Stomach (tissue), 9 donors: ENCODE data around the gene FBXO7. TPM values are rescaled to one million over a fixed set of nuclear protein-coding genes. Genes with fewer than 3 reads are reported as not detected.

Experiments used
- DNase-seq, 2 donors: peaks; one replicate each; pipeline versions ENCODE4 v3.0.0 to v3.0.0-alpha.2; 2013 to 2019
- H3K27ac ChIP-seq, 5 donors: fragments of 200-600 bp in 4 of 5; sonication (generic) in 4 of 5; one replicate each; pipeline ENCODE4 v1.5.1; 2013 to 2019; ENCODE audit warnings: mild to moderate bottlenecking in 1 of 5, moderate library complexity in 1 of 5
- H3K27me3 ChIP-seq, 3 donors: fragments of 200-600 bp; sonication (generic); one replicate each; pipeline ENCODE4 v1.5.1; 2017 to 2019; ENCODE audit warnings: mixed run types in 1 of 3
- H3K36me3 ChIP-seq, 4 donors: fragments of 200-600 bp; sonication (generic); 1 replicate in 3 of 4; 2 replicates in 1 of 4; pipeline ENCODE4 v1.5.1; 2016 to 2019
- H3K4me1 ChIP-seq, 4 donors: fragments of 200-600 bp; sonication (generic); one replicate each; pipeline ENCODE4 v1.5.1; 2016 to 2019
- H3K4me3 ChIP-seq, 4 donors: fragments of 200-600 bp; sonication (generic) in 3 of 4; one replicate each; pipeline ENCODE4 v1.5.1; 2016 to 2019; ENCODE audit warnings: mild to moderate bottlenecking in 1 of 4
- H3K9me3 ChIP-seq, 4 donors: fragments of 200-600 bp; sonication (generic); one replicate each; pipeline ENCODE4 v1.5.1; 2016 to 2019
- EP300 ChIP-seq: sonication (generic); formaldehyde crosslinking; IDR thresholded peaks from one replicate; pipeline ENCODE4 v1.6.1; 2017; ENCODE audit warnings: antibody characterized with exemption
- POLR2A ChIP-seq, 4 donors: fragments of 450-650 bp; IDR thresholded peaks; one replicate each; pipeline ENCODE4 v1.6.1; 2016; ENCODE audit warnings: antibody characterized with exemption in 4 of 4, control low read depth in 2 of 4, mild to moderate bottlenecking in 1 of 4, moderate library complexity in 1 of 4
- POLR2AphosphoS5 ChIP-seq, 3 donors: sonication (generic); formaldehyde crosslinking; IDR thresholded peaks; one replicate each; pipeline ENCODE4 v1.6.1; 2016; ENCODE audit warnings: antibody characterized with exemption in 3 of 3
- WGBS, 5 donors: extraction: QIAGEN DNeasy Blood & Tissue Kit in 3 of 5; methylation state at CpG; one replicate each; pipeline versions ENCODE4 v1.1.5 to v1.1.7; 2013 to 2018; 5-methylcytosine and 5-hydroxymethylcytosine counted together
- intact Hi-C: fragments of 100-400 bp; cut with DNase I; formaldehyde crosslinking; loops from one replicate; pipeline ENCODE4 v1.15.1; 2023; ENCODE audit warnings: low total_unique reads
- polyA plus RNA-seq, 3 donors: library from polyadenylated mRNA; stranded (reverse); fragments of 200-250 nt; gene quantifications; one replicate each; pipeline ENCODE4 v1.2.3, GENCODE V29; 2013
- total RNA-seq, 5 donors: library from RNA; depleted of rRNA; stranded (reverse); fragments of >200 nt; gene quantifications; one replicate each; pipeline versions ENCODE4 v1.1.0 to v1.2.3, GENCODE V29; 2014 to 2016
- TF ChIP-seq, protein P1 (sequence below), 7 experiments: fragments of 450-650 bp in 4 of 7; fragments of 200-600 bp in 3 of 7; sonication (generic) in 3 of 7; IDR thresholded peaks; one replicate each; pipeline ENCODE4 v1.5.1; 2016 to 2019; ENCODE audit warnings: antibody characterized with exemption in 7 of 7, control low read depth in 2 of 7, mild to moderate bottlenecking in 1 of 7
- donor health status: healthy with polysubstance abuse.
- donor health status: Bipolar disorder and iron deficiency.
- donor health status: healthy.

The FBXO7 gene
- total and polyA plus RNA-seq, 8 donors = 44.9 to 132 (median 65.9) TPM

DNA sequence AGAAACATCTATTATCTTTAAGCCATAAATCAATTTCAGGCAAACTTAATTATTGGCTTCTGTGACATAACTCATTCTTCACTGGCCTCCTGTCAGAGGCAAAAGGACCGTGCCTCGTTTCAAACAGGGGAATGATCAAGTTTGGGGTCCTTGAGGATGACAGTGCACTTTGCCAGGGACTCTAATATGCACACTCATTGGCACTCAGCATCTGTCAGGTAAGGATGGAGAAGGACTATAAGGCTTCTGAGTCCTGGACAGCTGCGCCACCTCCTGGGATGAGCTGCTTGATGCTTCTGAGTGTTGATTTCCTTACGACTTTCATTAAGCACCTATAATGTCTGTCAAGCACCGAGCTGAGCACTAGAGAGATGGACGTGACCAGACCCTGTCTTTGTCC lies 30.5 kb upstream of the FBXO7 start:
- peak in 1 of 2 donors; percentile 15 for DNase-seq
- WGBS, 5 donors = 38 to 54% (median 49%) methylated on average over 6 of the region's 6 CpGs
- peaks cover 0 to 52% (median 6%) of the 10 kb centered on the region in 3 donors for H3K27me3 ChIP-seq
- H3K4me1 ChIP-seq = no peaks in the 10 kb centered on the region
- intact Hi-C loops = no loop called here
- no peaks in the 10 kb centered on the region for H3K9me3 ChIP-seq
- no peak for TF ChIP-seq POLR2A (IDR thresholded peaks at IDR 0.05)
- TF ChIP-seq POLR2AphosphoS5 (IDR thresholded peaks at IDR 0.05) = no peak
- TF ChIP-seq EP300 = no peak
- TF ChIP-seq, protein P1, sequence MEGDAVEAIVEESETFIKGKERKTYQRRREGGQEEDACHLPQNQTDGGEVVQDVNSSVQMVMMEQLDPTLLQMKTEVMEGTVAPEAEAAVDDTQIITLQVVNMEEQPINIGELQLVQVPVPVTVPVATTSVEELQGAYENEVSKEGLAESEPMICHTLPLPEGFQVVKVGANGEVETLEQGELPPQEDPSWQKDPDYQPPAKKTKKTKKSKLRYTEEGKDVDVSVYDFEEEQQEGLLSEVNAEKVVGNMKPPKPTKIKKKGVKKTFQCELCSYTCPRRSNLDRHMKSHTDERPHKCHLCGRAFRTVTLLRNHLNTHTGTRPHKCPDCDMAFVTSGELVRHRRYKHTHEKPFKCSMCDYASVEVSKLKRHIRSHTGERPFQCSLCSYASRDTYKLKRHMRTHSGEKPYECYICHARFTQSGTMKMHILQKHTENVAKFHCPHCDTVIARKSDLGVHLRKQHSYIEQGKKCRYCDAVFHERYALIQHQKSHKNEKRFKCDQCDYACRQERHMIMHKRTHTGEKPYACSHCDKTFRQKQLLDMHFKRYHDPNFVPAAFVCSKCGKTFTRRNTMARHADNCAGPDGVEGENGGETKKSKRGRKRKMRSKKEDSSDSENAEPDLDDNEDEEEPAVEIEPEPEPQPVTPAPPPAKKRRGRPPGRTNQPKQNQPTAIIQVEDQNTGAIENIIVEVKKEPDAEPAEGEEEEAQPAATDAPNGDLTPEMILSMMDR (IDR thresholded peaks at IDR 0.05) = no peak
- H3K27ac ChIP-seq = no peak overlapping the region
- H3K36me3 ChIP-seq = no peaks in the 10 kb centered on the region
- no peak overlapping the region for H3K4me3 ChIP-seq

DNA sequence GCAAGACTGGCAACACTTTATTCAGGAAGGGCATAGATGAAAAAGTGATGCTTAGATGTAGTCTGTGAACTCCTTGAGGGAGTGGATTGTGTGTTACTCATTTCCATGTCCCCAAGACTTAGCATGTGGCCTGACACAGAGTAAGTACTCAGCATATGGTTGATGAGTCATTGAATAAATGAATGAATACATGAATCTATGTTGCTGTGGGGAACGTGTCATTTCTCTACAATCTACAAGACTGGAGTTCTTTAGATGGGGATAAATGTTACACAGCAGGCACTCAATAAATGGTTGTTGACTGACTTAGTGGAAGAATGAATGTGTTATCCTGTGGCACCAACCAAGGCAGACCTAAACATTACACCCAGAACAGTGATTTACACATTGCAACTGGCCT lies 28.3 kb upstream of the FBXO7 start:
- no peak for TF ChIP-seq POLR2A (IDR thresholded peaks at IDR 0.05)
- no peak for TF ChIP-seq POLR2AphosphoS5 (IDR thresholded peaks at IDR 0.05)
- TF ChIP-seq, protein P1 (IDR thresholded peaks at IDR 0.05) = no peak
- TF ChIP-seq EP300 = no peak
- Histone ChIP-seq H3K36me3 (no peaks in the 10 kb centered on the region), H3K27me3 (peaks cover 0 to 51% (median 6%) of the 10 kb centered on the region in 3 donors), H3K9me3 (no peaks in the 10 kb centered on the region), H3K4me3 (no peak overlapping the region), H3K27ac (no peak overlapping the region), H3K4me1 (no peaks in the 10 kb centered on the region)
- intact Hi-C loops = no loop called here
- 23 to 57% (median 47%) methylated on average over 1 of the region's 1 CpG for WGBS, 5 donors
- no peak for DNase-seq

DNA sequence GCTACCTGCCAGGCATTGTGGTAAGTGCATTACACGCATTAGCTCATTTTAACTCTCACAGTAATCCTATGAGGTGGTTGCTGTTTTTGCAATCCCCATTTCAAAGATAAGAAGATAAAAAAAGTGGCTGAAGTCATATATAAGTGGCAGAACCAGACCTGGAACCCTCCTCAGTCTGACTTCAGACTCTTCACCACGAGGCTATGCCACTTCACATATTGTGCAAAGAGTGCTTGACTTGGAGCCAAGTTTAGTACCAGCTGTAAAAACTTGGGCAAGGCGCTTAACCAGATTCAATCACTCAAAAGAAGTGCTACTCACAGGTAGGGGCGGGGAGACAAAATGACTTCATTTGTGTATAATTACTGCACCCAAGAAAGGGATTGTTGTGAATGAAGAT lies 25.6 kb upstream of the FBXO7 start:
- TF ChIP-seq EP300 (no peak), POLR2AphosphoS5 (IDR thresholded peaks at IDR 0.05) (no peak), POLR2A (IDR thresholded peaks at IDR 0.05) (no peak)
- TF ChIP-seq, protein P1 (IDR thresholded peaks at IDR 0.05) = no peak
- intact Hi-C loops = no loop called here
- 52 to 66% (median 58%) methylated on average over 4 of the region's 4 CpGs for WGBS, 5 donors
- DNase-seq = no peak
- no peak overlapping the region for H3K4me3 ChIP-seq
- peaks cover 0 to 4% (median 0%) of the 10 kb centered on the region in 4 donors for H3K9me3 ChIP-seq
- H3K27me3 ChIP-seq = peaks cover 0 to 30% (median 6%) of the 10 kb centered on the region in 3 donors
- H3K27ac ChIP-seq = no peak overlapping the region
- no peaks in the 10 kb centered on the region for H3K4me1 ChIP-seq
- no peaks in the 10 kb centered on the region for H3K36me3 ChIP-seq

DNA sequence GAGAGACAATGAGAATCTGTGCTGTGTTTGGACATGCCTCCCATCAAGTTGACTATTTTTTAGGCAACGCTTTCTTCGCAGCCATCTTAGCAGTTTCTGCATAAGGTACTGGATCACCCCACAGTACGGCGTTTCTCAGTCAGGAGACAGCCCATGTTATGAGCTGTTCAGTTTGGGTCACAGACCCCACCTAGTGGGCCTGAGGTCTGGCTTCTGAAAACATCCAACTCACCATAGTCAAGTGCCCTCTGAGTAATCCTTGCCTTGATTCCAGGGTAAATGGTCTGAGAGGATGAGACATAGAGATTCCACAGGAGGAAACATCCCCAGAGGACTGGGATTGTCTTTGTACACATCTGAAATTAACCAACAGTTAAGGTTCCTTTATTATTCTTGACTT lies 17.6 kb upstream of the FBXO7 start:
- 85 to 92% (median 88%) methylated on average over 4 of the region's 4 CpGs for WGBS, 5 donors
- no peak for DNase-seq
- intact Hi-C loops = no loop called here

More for the DNA sequence above, 17.6 kb upstream of the FBXO7 start:
- Histone ChIP-seq H3K4me3 (no peak overlapping the region), H3K27ac (no peak overlapping the region), H3K36me3 (no peaks in the 10 kb centered on the region), H3K27me3 (peaks cover 0 to 54% (median 0%) of the 10 kb centered on the region in 3 donors), H3K4me1 (no peaks in the 10 kb centered on the region), H3K9me3 (peaks cover 0 to 4% (median 0%) of the 10 kb centered on the region in 4 donors)
- TF ChIP-seq, protein P1 (IDR thresholded peaks at IDR 0.05) = no peak
- TF ChIP-seq POLR2AphosphoS5 (IDR thresholded peaks at IDR 0.05) (no peak), EP300 (no peak), POLR2A (IDR thresholded peaks at IDR 0.05) (no peak)
